Measurements from ENCODE around the gene CTNNA1. TPM values are rescaled to one million over a fixed set of nuclear protein-coding genes. Genes with fewer than 3 reads are reported as not detected.
A peak's percentile ranks its signal among the peaks of the same experiment; 100 is the strongest.

Gene CTNNA1
- total and polyA plus RNA-seq, 2 experiments from 2014 or later: 194 to 393 TPM

GRCh38 chr5:138736293-138736692 is 16.9 kb upstream of the CTNNA1 start:
- Histone ChIP-seq H2AFZ (no peak overlapping the region), H3K36me3 (ENCODE audit: low read depth) (no peaks in the 10 kb centered on the region), H3K9ac (no peak overlapping the region), H3K27ac (no peak overlapping the region), H3K4me3 (no peak overlapping the region), H3K4me2 (ENCODE audit: unreplicated experiment) (no peak overlapping the region), H3K4me1 (ENCODE audit: insufficient read depth) (no peaks in the 10 kb centered on the region), H3K9me3 (ENCODE audit: low read depth) (no peaks in the 10 kb centered on the region), H3K27me3 (replicated peaks; ENCODE audit: insufficient read depth) (no peaks in the 10 kb centered on the region), H3K9me2 (ENCODE audit: insufficient read depth) (no peaks in the 10 kb centered on the region), H3F3A (ENCODE audit: insufficient read depth) (no peaks in the 10 kb centered on the region), H4K20me1 (ENCODE audit: insufficient read depth) (no peaks in the 10 kb centered on the region), H3K79me2 (ENCODE audit: insufficient read depth) (no peaks in the 10 kb centered on the region)
- WGBS, 2 experiments (ENCODE audit: low coverage in 1 of 2, low lambda C conversion rate in 2 of 2, missing lambda C conversion rate in 2 of 2): 82 to 89% methylated on average over 5 of the region's 5 CpGs
- in situ Hi-C loops (cut with MboI): no loop called here
- no peak for TF ChIP-seq EZH2phosphoT487 (IDR thresholded peaks at IDR 0.05; ENCODE audit: insufficient read depth, low read depth)
- DNase-seq: no peak

DNA sequence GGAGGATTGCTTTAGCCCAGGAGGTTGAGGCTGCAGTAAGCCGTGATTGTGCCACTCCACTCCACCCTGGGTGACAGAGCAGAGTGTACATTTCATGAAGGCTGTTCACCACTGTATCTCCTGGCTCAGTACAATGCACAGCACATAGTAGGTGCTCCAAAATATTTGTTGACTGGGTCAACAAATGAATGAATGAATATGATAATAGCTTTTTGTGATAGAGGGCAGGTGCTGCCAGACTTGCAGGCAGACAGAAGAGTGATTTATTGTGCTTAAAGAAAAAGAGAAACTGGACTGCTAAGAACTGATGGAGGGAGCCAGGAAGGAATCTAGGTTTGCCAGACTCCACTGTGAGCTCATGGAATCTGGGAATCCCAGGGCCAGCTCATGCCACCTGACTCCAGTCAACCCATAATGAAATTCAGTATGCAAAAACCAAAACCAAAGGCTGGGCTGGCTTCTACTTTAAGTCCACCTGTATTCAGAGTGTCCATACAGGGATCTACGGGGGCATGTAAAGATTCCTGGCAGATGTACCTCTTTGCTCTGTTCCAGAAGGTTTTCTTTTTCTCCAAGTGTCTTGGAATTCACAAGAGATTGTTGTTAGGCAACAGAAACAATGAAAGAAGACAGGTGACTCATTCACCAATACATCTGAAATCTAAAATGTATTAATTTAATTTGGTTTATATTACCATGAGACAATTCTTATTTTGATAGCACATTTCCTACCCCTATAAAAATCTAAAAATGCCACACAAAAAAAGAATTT is 15.5 kb upstream of the CTNNA1 start:
- DNase-seq: peak; percentile 39
- H3K4me3 ChIP-seq: no peak overlapping the region
- in situ Hi-C loops (cut with MboI): no loop called here
- 84 to 87% methylated on average over 2 of the region's 2 CpGs for WGBS, 2 experiments (ENCODE audit: low coverage in 1 of 2, low lambda C conversion rate in 2 of 2, missing lambda C conversion rate in 2 of 2)
- H3K27me3 ChIP-seq (replicated peaks; ENCODE audit: insufficient read depth): no peaks in the 10 kb centered on the region
- H3K9me2 ChIP-seq (ENCODE audit: insufficient read depth): no peaks in the 10 kb centered on the region
- no peaks in the 10 kb centered on the region for H3F3A ChIP-seq (ENCODE audit: insufficient read depth)
- H2AFZ ChIP-seq: no peak overlapping the region
- no peaks in the 10 kb centered on the region for H3K36me3 ChIP-seq (ENCODE audit: low read depth)
- H3K9ac ChIP-seq: no peak overlapping the region
- no peaks in the 10 kb centered on the region for H3K79me2 ChIP-seq (ENCODE audit: insufficient read depth)
- no peaks in the 10 kb centered on the region for H3K9me3 ChIP-seq (ENCODE audit: low read depth)
- no peaks in the 10 kb centered on the region; the same call in 1 of the 2 replicates for H3K4me1 ChIP-seq (ENCODE audit: insufficient read depth)
- TF ChIP-seq EZH2phosphoT487 (IDR thresholded peaks at IDR 0.05; ENCODE audit: insufficient read depth, low read depth) (no peak), EZH2 (IDR thresholded peaks at IDR 0.05; ENCODE audit: insufficient read depth, poor library complexity, severe bottlenecking) (no peak)
- no peaks in the 10 kb centered on the region for H4K20me1 ChIP-seq (ENCODE audit: insufficient read depth)
- no peak overlapping the region for H3K4me2 ChIP-seq (ENCODE audit: unreplicated experiment)
- no peak overlapping the region for H3K27ac ChIP-seq

- Histone ChIP-seq H3K4me1 (ENCODE audit: insufficient read depth) (no peaks in the 10 kb centered on the region; the same call in 1 of the 2 replicates), H3K27ac (no peak overlapping the region), H3F3A (ENCODE audit: insufficient read depth) (no peaks in the 10 kb centered on the region), H3K4me3 (no peak overlapping the region), H4K20me1 (ENCODE audit: insufficient read depth) (no peaks in the 10 kb centered on the region), H3K9ac (no peak overlapping the region), H3K9me3 (ENCODE audit: low read depth) (no peaks in the 10 kb centered on the region), H3K79me2 (ENCODE audit: insufficient read depth) (no peaks in the 10 kb centered on the region), H3K36me3 (ENCODE audit: low read depth) (no peaks in the 10 kb centered on the region), H3K27me3 (replicated peaks; ENCODE audit: insufficient read depth) (no peaks in the 10 kb centered on the region), H3K4me2 (ENCODE audit: unreplicated experiment) (no peak overlapping the region), H2AFZ (no peak overlapping the region), H3K9me2 (ENCODE audit: insufficient read depth) (no peaks in the 10 kb centered on the region)
- WGBS, 2 experiments (ENCODE audit: low coverage in 1 of 2, low lambda C conversion rate in 2 of 2, missing lambda C conversion rate in 2 of 2): 76 to 84% methylated on average over 4 of the region's 4 CpGs
- no peak for DNase-seq
- in situ Hi-C loops (cut with MboI): no loop called here
- TF ChIP-seq EZH2 (IDR thresholded peaks at IDR 0.05; ENCODE audit: insufficient read depth, poor library complexity, severe bottlenecking) (no peak), EZH2phosphoT487 (IDR thresholded peaks at IDR 0.05; ENCODE audit: insufficient read depth, low read depth) (no peak)
Measured at GRCh38 chr5:138738399-138738798, 14.8 kb upstream of the CTNNA1 start.

GRCh38 chr5:138739938-138740337 is 13.3 kb upstream of the CTNNA1 start:
- Histone ChIP-seq H3K27me3 (replicated peaks; ENCODE audit: insufficient read depth) (no peaks in the 10 kb centered on the region), H3F3A (ENCODE audit: insufficient read depth) (no peaks in the 10 kb centered on the region), H3K79me2 (ENCODE audit: insufficient read depth) (no peaks in the 10 kb centered on the region), H3K9me3 (ENCODE audit: low read depth) (no peaks in the 10 kb centered on the region), H3K9ac (no peak overlapping the region), H3K4me2 (ENCODE audit: unreplicated experiment) (no peak overlapping the region), H3K4me1 (ENCODE audit: insufficient read depth) (no peaks in the 10 kb centered on the region; the same call in 1 of the 2 replicates), H3K9me2 (ENCODE audit: insufficient read depth) (no peaks in the 10 kb centered on the region), H3K27ac (no peak overlapping the region), H3K4me3 (no peak overlapping the region), H2AFZ (no peak overlapping the region), H3K36me3 (ENCODE audit: low read depth) (no peaks in the 10 kb centered on the region), H4K20me1 (ENCODE audit: insufficient read depth) (no peaks in the 10 kb centered on the region)
- no peak for DNase-seq
- in situ Hi-C loops (cut with MboI): no loop called here
- 96 to 100% methylated on average over 1 of the region's 1 CpG for WGBS, 2 experiments (ENCODE audit: low coverage in 1 of 2, low lambda C conversion rate in 2 of 2, missing lambda C conversion rate in 2 of 2)
- TF ChIP-seq EZH2phosphoT487 (IDR thresholded peaks at IDR 0.05; ENCODE audit: insufficient read depth, low read depth) (no peak), EZH2 (IDR thresholded peaks at IDR 0.05; ENCODE audit: insufficient read depth, poor library complexity, severe bottlenecking) (no peak)
